ENCODE results near the gene FBXO2. TPM values are rescaled to one million over a fixed set of nuclear protein-coding genes. Genes with fewer than 3 reads are reported as not detected.

Gene FBXO2
- total RNA-seq, 1 experiment from 2014 or later: 131 TPM

GRCh38 chr1:11634365-11635192 is 19.6 kb downstream of the FBXO2 start:
- ChIA-PET CTCF (no interaction called here), POLR2A (no interaction called here)
- in situ Hi-C loops (cut with HindIII; ENCODE audit: low pct_unique_long_range_greater_than_20kb, low sequenced_read_pairs) (no loop called here), intact Hi-C loops (cut with micrococcal nuclease; ENCODE audit: unreplicated experiment) (no loop called here)
- no peaks in the 10 kb centered on the region for H3K9me3 ChIP-seq (ENCODE audit: control insufficient read depth, insufficient read depth, low read depth, low read length)
- TF ChIP-seq POLR2AphosphoS5 (IDR thresholded peaks at IDR 0.05; ENCODE audit: low read depth, low read length) (no peak), TCF7L2 (IDR thresholded peaks at IDR 0.05; ENCODE audit: low read depth, low read length) (no peak), SIN3A (IDR thresholded peaks at IDR 0.05; ENCODE audit: borderline replicate concordance, insufficient read depth, low read depth, low read length) (no peak)
- TF ChIP-seq, protein P1, sequence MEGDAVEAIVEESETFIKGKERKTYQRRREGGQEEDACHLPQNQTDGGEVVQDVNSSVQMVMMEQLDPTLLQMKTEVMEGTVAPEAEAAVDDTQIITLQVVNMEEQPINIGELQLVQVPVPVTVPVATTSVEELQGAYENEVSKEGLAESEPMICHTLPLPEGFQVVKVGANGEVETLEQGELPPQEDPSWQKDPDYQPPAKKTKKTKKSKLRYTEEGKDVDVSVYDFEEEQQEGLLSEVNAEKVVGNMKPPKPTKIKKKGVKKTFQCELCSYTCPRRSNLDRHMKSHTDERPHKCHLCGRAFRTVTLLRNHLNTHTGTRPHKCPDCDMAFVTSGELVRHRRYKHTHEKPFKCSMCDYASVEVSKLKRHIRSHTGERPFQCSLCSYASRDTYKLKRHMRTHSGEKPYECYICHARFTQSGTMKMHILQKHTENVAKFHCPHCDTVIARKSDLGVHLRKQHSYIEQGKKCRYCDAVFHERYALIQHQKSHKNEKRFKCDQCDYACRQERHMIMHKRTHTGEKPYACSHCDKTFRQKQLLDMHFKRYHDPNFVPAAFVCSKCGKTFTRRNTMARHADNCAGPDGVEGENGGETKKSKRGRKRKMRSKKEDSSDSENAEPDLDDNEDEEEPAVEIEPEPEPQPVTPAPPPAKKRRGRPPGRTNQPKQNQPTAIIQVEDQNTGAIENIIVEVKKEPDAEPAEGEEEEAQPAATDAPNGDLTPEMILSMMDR (IDR thresholded peaks at IDR 0.05): no peak
- TF ChIP-seq, protein P2, sequence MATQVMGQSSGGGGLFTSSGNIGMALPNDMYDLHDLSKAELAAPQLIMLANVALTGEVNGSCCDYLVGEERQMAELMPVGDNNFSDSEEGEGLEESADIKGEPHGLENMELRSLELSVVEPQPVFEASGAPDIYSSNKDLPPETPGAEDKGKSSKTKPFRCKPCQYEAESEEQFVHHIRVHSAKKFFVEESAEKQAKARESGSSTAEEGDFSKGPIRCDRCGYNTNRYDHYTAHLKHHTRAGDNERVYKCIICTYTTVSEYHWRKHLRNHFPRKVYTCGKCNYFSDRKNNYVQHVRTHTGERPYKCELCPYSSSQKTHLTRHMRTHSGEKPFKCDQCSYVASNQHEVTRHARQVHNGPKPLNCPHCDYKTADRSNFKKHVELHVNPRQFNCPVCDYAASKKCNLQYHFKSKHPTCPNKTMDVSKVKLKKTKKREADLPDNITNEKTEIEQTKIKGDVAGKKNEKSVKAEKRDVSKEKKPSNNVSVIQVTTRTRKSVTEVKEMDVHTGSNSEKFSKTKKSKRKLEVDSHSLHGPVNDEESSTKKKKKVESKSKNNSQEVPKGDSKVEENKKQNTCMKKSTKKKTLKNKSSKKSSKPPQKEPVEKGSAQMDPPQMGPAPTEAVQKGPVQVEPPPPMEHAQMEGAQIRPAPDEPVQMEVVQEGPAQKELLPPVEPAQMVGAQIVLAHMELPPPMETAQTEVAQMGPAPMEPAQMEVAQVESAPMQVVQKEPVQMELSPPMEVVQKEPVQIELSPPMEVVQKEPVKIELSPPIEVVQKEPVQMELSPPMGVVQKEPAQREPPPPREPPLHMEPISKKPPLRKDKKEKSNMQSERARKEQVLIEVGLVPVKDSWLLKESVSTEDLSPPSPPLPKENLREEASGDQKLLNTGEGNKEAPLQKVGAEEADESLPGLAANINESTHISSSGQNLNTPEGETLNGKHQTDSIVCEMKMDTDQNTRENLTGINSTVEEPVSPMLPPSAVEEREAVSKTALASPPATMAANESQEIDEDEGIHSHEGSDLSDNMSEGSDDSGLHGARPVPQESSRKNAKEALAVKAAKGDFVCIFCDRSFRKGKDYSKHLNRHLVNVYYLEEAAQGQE (IDR thresholded peaks at IDR 0.05; ENCODE audit: insufficient read depth in 1 of 2, low read depth in 2 of 2, low read length in 1 of 2): no peak
- peaks cover 3% of the 10 kb centered on the region; the same call in 1 of the 2 replicates for H3K27me3 ChIP-seq (ENCODE audit: control insufficient read depth, insufficient read depth, low read length)
- DNase-seq (ENCODE audit: low read depth, low spot score) (no peak), ATAC-seq (no peak)
- no peak overlapping the region for H3K27ac ChIP-seq (ENCODE audit: low read length)
- no peak overlapping the region for H3K4me3 ChIP-seq (ENCODE audit: low read depth in 2 of 2, low read length in 2 of 2)
- H3K36me3 ChIP-seq (ENCODE audit: control insufficient read depth, insufficient read depth, low read length): no peaks in the 10 kb centered on the region
- no TSS peak for BruUV-seq (replicated peaks)
- H3K4me1 ChIP-seq (ENCODE audit: control insufficient read depth, insufficient read depth, low read length): no peaks in the 10 kb centered on the region

GRCh38 chr1:11629184-11630016 is 24.8 kb downstream of the FBXO2 start:
- Histone ChIP-seq H3K9me3 (ENCODE audit: control insufficient read depth, insufficient read depth, low read depth, low read length) (no peaks in the 10 kb centered on the region), H3K27ac (ENCODE audit: low read length) (no peak overlapping the region), H3K36me3 (ENCODE audit: control insufficient read depth, insufficient read depth, low read length) (no peaks in the 10 kb centered on the region), H3K4me1 (ENCODE audit: control insufficient read depth, insufficient read depth, low read length) (no peaks in the 10 kb centered on the region), H3K27me3 (ENCODE audit: control insufficient read depth, insufficient read depth, low read length) (no peaks in the 10 kb centered on the region; the same call in 1 of the 2 replicates), H3K4me3 (ENCODE audit: low read depth in 2 of 2, low read length in 2 of 2) (no peak overlapping the region)
- ChIA-PET CTCF (no interaction called here), POLR2A (no interaction called here)
- TF ChIP-seq TCF7L2 (IDR thresholded peaks at IDR 0.05; ENCODE audit: low read depth, low read length) (no peak), POLR2AphosphoS5 (IDR thresholded peaks at IDR 0.05; ENCODE audit: low read depth, low read length) (no peak), SIN3A (IDR thresholded peaks at IDR 0.05; ENCODE audit: borderline replicate concordance, insufficient read depth, low read depth, low read length) (no peak)
- TF ChIP-seq, protein P1 (IDR thresholded peaks at IDR 0.05): no peak
- TF ChIP-seq, protein P2 (IDR thresholded peaks at IDR 0.05; ENCODE audit: insufficient read depth in 1 of 2, low read depth in 2 of 2, low read length in 1 of 2): no peak
- BruUV-seq (replicated peaks): no TSS peak
- intact Hi-C loops (cut with micrococcal nuclease; ENCODE audit: unreplicated experiment) (no loop called here), in situ Hi-C loops (cut with HindIII; ENCODE audit: low pct_unique_long_range_greater_than_20kb, low sequenced_read_pairs) (no loop called here)
- DNase-seq (ENCODE audit: low read depth, low spot score): no peak
- ATAC-seq: no peak; the same call in 1 of the 2 replicates
